OCI-LY7 (cell line): ENCODE measurements around the gene METTL5. TPM values are rescaled to one million over a fixed set of nuclear protein-coding genes. Genes with fewer than 3 reads are reported as not detected.

Experiments
- BruUV-seq: library from RNA; stranded (reverse); fragments of 400-500 nt; replicated peaks from 2 replicates; lab custom pipeline; 2021; lab: Mats Ljungman, UMichigan
- CTCF ChIA-PET: fragments of 300-600 bp; sonication (Branson Sonifier 250); formaldehyde crosslinking; loops from one replicate; lab custom pipeline; 2022; ENCODE audit warnings: antibody characterized with exemption; ENCODE audit not compliant: unreplicated experiment; lab: Charles Lee
- POLR2A ChIA-PET: fragments of 300-600 bp; sonication (Branson Sonifier 250); formaldehyde crosslinking; loops from one replicate; lab custom pipeline; 2022; ENCODE audit warnings: antibody characterized with exemption; lab: Charles Lee
- DNase-seq: peaks from one replicate; pipeline ENCODE4 v3.0.0-alpha.2; 2015; ENCODE audit warnings: low spot score
- H2AFZ ChIP-seq: fragments of 200-600 bp; sonication (generic), shearing (Covaris generic); 2 replicates; pipeline ENCODE4 v1.6.1; 2014; ENCODE audit warnings: mild to moderate bottlenecking, antibody characterized with exemption, low read length, moderate library complexity
- H3K27ac ChIP-seq: fragments of 200-600 bp; sonication (generic); 2 replicates; pipeline ENCODE4 v1.5.1; 2014; ENCODE audit warnings: mixed run types, low read depth, mild to moderate bottlenecking, moderate library complexity, low read length, inconsistent platforms; ENCODE audit not compliant: poor library complexity, severe bottlenecking
- H3K36me3 ChIP-seq: fragments of 200-600 bp; sonication (generic); 2 replicates; pipeline ENCODE4 v1.6.1; 2014; ENCODE audit warnings: mild to moderate bottlenecking, antibody characterized with exemption, low read length, moderate library complexity, mixed read lengths; ENCODE audit not compliant: insufficient read depth
- H3K4me1 ChIP-seq: fragments of 200-600 bp; sonication (generic); 2 replicates; pipeline ENCODE4 v1.5.1; 2014; ENCODE audit warnings: mild to moderate bottlenecking, low read length; ENCODE audit not compliant: insufficient read depth, poor library complexity, severe bottlenecking
- H3K4me2 ChIP-seq: fragments of 200-600 bp; sonication (generic); 2 replicates; pipeline ENCODE4 v1.6.1; 2014; ENCODE audit warnings: mild to moderate bottlenecking, low read length
- H3K4me3 ChIP-seq: fragments of 200-600 bp; sonication (generic); 2 replicates; pipeline ENCODE4 v1.5.1; 2014; ENCODE audit warnings: mild to moderate bottlenecking, low read depth, low read length; ENCODE audit not compliant: poor library complexity, severe bottlenecking
- H3K79me2 ChIP-seq: fragments of 200-600 bp; sonication (generic); 2 replicates; pipeline ENCODE4 v1.6.1; 2016; ENCODE audit warnings: low read depth, mild to moderate bottlenecking, low read length, moderate library complexity, mixed read lengths; ENCODE audit not compliant: insufficient read depth
- H3K9me2 ChIP-seq: fragments of 200-600 bp; sonication (generic); 2 replicates; pipeline ENCODE4 v1.6.1; 2016; ENCODE audit warnings: mild to moderate bottlenecking, low read length, mixed read lengths; ENCODE audit not compliant: insufficient read depth
- H3K9me3 ChIP-seq: fragments of 200-600 bp; sonication (generic); 2 replicates; pipeline ENCODE4 v1.6.1; 2014; ENCODE audit warnings: mild to moderate bottlenecking, mixed run types, low read length, mixed read lengths
- H4K20me1 ChIP-seq: fragments of 200-600 bp; sonication (generic); 2 replicates; pipeline ENCODE4 v1.6.1; 2014; ENCODE audit warnings: mild to moderate bottlenecking, antibody characterized with exemption, low read length, moderate library complexity, mixed read lengths; ENCODE audit not compliant: insufficient read depth
- EZH2phosphoT487 ChIP-seq: fragments of 200-600 bp; sonication (generic); IDR thresholded peaks from 2 replicates; pipeline ENCODE4 v1.6.1; 2018; ENCODE audit warnings: low read depth, borderline replicate concordance, mild to moderate bottlenecking, mixed run types, antibody characterized with exemption, low read length, moderate library complexity, mixed read lengths
- intact Hi-C: fragments of 100-400 bp; cut with micrococcal nuclease; formaldehyde crosslinking; loops from one replicate; pipeline ENCODE4 v1.10.0; 2022; ENCODE audit not compliant: unreplicated experiment
- total RNA-seq, 2 experiments: library from RNA; depleted of rRNA in 1 of 2; stranded (reverse); fragments of >200 nt in 1 of 2; shearing (Covaris generic) in 1 of 2; gene quantifications; 2 replicates each; pipeline ENCODE4 v1.2.3, GENCODE V29; 2014 to 2022
- TF ChIP-seq, protein P1 (sequence below): fragments of 200-600 bp; sonication (generic); conservative IDR thresholded peaks from 2 replicates; pipeline ENCODE4 v1.5.1; 2014; ENCODE audit warnings: mild to moderate bottlenecking, antibody characterized with exemption, low read length, moderate library complexity, mixed read lengths

The METTL5 gene
- total RNA-seq, 2 experiments from 2014 or later, result 52.3 to 82.2 TPM

GRCh38 chr2:169795181-169795580, 29.5 kb downstream of the METTL5 start:
- DNase-seq, result no peak
- intact Hi-C loops, result loop anchor here (5.0 kb wide), 1 partner anchor 213 kb away; the partner anchor contains the start of gene PPIG
- TF ChIP-seq EZH2phosphoT487, result no peak
- TF ChIP-seq, protein P1, sequence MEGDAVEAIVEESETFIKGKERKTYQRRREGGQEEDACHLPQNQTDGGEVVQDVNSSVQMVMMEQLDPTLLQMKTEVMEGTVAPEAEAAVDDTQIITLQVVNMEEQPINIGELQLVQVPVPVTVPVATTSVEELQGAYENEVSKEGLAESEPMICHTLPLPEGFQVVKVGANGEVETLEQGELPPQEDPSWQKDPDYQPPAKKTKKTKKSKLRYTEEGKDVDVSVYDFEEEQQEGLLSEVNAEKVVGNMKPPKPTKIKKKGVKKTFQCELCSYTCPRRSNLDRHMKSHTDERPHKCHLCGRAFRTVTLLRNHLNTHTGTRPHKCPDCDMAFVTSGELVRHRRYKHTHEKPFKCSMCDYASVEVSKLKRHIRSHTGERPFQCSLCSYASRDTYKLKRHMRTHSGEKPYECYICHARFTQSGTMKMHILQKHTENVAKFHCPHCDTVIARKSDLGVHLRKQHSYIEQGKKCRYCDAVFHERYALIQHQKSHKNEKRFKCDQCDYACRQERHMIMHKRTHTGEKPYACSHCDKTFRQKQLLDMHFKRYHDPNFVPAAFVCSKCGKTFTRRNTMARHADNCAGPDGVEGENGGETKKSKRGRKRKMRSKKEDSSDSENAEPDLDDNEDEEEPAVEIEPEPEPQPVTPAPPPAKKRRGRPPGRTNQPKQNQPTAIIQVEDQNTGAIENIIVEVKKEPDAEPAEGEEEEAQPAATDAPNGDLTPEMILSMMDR, result no peak

GRCh38 chr2:169790581-169790980, 34.1 kb downstream of the METTL5 start:
- Histone ChIP-seq H3K4me1 (no peaks in the 10 kb centered on the region), H3K4me3 (no peak overlapping the region), H3K9me2 (no peaks in the 10 kb centered on the region), H4K20me1 (no peaks in the 10 kb centered on the region), H2AFZ (no peak overlapping the region), H3K27ac (no peak overlapping the region), H3K36me3 (no peaks in the 10 kb centered on the region), H3K9me3 (no peaks in the 10 kb centered on the region), H3K4me2 (no peak overlapping the region), H3K79me2 (no peaks in the 10 kb centered on the region)
- POLR2A ChIA-PET, result interaction anchor here (0.7 to 1.4 kb wide), 4 partner anchors 12 to 269 kb away, joined by 3 to 7 read pairs (median 4); no protein-coding TSS in a partner anchor
- no peak for TF ChIP-seq EZH2phosphoT487
- TF ChIP-seq, protein P1, result no peak
- CTCF ChIA-PET, result no interaction called here
- no peak for DNase-seq
- intact Hi-C loops, result no loop called here
- no TSS peak for BruUV-seq

More at GRCh38 chr2:169795181-169795580, 29.5 kb downstream of the METTL5 start:
- no peak overlapping the region for H3K4me2 ChIP-seq
- H3K4me1 ChIP-seq, result peaks cover 10% of the 10 kb centered on the region
- POLR2A ChIA-PET, result interaction anchor here (0.7 to 1.6 kb wide), 4 partner anchors 18 to 185 kb away, joined by 3 read pairs; no protein-coding TSS in a partner anchor
- H3K9me2 ChIP-seq, result no peaks in the 10 kb centered on the region
- H3K36me3 ChIP-seq, result no peaks in the 10 kb centered on the region
- no peaks in the 10 kb centered on the region for H3K9me3 ChIP-seq
- no peak overlapping the region for H3K4me3 ChIP-seq
- H3K79me2 ChIP-seq, result peaks cover 12% of the 10 kb centered on the region
- CTCF ChIA-PET, result no interaction called here
- no peak overlapping the region for H3K27ac ChIP-seq
- H2AFZ ChIP-seq, result no peak overlapping the region
- no TSS peak for BruUV-seq
- H4K20me1 ChIP-seq, result peaks cover 7% of the 10 kb centered on the region; the same call in 1 of the 2 replicates

DNA sequence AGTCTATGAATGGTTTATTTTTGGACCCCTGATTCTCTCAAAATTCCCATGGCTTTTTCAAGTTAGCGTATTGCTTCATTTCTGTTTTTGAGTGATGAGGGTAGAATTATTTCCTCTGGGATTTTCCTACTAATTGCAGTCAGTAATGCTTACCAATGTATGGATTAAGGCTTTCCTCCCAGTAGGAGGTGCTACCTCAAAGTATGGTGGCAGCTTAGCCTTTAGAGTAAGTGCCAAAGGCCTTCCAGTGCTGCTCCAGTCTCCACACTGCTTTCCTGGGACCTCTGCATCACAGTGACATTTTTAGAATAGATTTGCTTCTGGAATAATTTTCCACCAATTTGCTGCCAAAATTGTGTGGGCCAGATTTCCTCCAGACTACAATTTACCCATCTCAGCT, 42.2 kb downstream of the METTL5 start:
- H3K79me2 ChIP-seq, result no peaks in the 10 kb centered on the region
- ChIA-PET POLR2A (no interaction called here), CTCF (no interaction called here)
- TF ChIP-seq EZH2phosphoT487, result no peak
- TF ChIP-seq, protein P1, result 0 out of 2 replicates have a peak, but pooled peaks have one; percentile 18
- H2AFZ ChIP-seq, result no peak overlapping the region
- H3K4me2 ChIP-seq, result no peak overlapping the region
- no peak for DNase-seq
- H3K27ac ChIP-seq, result no peak overlapping the region
- intact Hi-C loops, result no loop called here
- no peaks in the 10 kb centered on the region for H3K9me2 ChIP-seq
- no peaks in the 10 kb centered on the region for H4K20me1 ChIP-seq
- H3K4me3 ChIP-seq, result no peak overlapping the region
- BruUV-seq, result no TSS peak
- no peaks in the 10 kb centered on the region for H3K4me1 ChIP-seq
- H3K36me3 ChIP-seq, result no peaks in the 10 kb centered on the region
- no peaks in the 10 kb centered on the region for H3K9me3 ChIP-seq
